ENCODE results near the gene PTPRU.
"Not testable (repeated sequence)": the region's sequence is repeated elsewhere in the genome, so short reads cannot be mapped to it uniquely, and the experiment has no call there.

The PTPRU gene

GRCh38 chr1:29314685-29315084 lies 78.4 kb downstream of the PTPRU start:
- H3K27me3 ChIP-seq (replicated peaks; ENCODE audit: control insufficient read depth, insufficient read depth, low read length); H3K4me3 ChIP-seq (ENCODE audit: low read length); DNase-seq (ENCODE audit: low read depth); H3K9ac ChIP-seq (ENCODE audit: low read length); H3K9me3 ChIP-seq (ENCODE audit: control insufficient read depth, low read length); H3K4me1 ChIP-seq (ENCODE audit: control insufficient read depth, insufficient read depth, low read length): not testable (repeated sequence)
- H3K36me3 ChIP-seq (ENCODE audit: control insufficient read depth, insufficient read depth, low read length, severe bottlenecking) = peaks cover 39% of the 10 kb centered on the region

GRCh38 chr1:29315262-29315661 lies 78.9 kb downstream of the PTPRU start:
- H3K9me3 ChIP-seq (ENCODE audit: control insufficient read depth, low read length) = no peaks in the 10 kb centered on the region
- H3K4me3 ChIP-seq (ENCODE audit: low read length) = no peak overlapping the region
- H3K27me3 ChIP-seq (replicated peaks; ENCODE audit: control insufficient read depth, insufficient read depth, low read length) = no peaks in the 10 kb centered on the region
- H3K36me3 ChIP-seq (ENCODE audit: control insufficient read depth, insufficient read depth, low read length, severe bottlenecking) = peaks cover 39% of the 10 kb centered on the region
- no peak for DNase-seq (ENCODE audit: low read depth)
- no peak overlapping the region for H3K9ac ChIP-seq (ENCODE audit: low read length)
- no peaks in the 10 kb centered on the region for H3K4me1 ChIP-seq (ENCODE audit: control insufficient read depth, insufficient read depth, low read length)

DNA sequence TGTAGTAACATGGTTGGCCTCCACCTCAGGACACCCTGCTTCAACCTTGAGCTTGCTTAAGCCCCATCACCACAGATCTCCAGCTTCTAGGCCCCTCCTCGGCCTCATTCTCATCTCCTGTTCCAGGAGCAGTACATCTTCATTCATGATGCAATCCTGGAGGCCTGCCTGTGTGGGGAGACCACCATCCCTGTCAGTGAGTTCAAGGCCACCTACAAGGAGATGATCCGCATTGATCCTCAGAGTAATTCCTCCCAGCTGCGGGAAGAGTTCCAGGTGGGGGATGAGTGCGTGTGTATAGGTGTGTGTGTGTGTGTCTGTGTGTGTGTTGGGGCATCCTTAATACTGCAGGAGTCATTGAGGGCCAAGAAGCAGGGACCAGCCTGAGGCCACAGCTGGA lies 79.6 kb downstream of the PTPRU start:
- Histone ChIP-seq H3K4me1 (ENCODE audit: control insufficient read depth, insufficient read depth, low read length) (no peaks in the 10 kb centered on the region), H3K4me3 (ENCODE audit: low read length) (no peak overlapping the region), H3K9ac (ENCODE audit: low read length) (no peak overlapping the region), H3K36me3 (ENCODE audit: control insufficient read depth, insufficient read depth, low read length, severe bottlenecking) (peaks cover 44% of the 10 kb centered on the region), H3K9me3 (ENCODE audit: control insufficient read depth, low read length) (no peaks in the 10 kb centered on the region), H3K27me3 (replicated peaks; ENCODE audit: control insufficient read depth, insufficient read depth, low read length) (no peaks in the 10 kb centered on the region)
- no peak for DNase-seq (ENCODE audit: low read depth)

DNA sequence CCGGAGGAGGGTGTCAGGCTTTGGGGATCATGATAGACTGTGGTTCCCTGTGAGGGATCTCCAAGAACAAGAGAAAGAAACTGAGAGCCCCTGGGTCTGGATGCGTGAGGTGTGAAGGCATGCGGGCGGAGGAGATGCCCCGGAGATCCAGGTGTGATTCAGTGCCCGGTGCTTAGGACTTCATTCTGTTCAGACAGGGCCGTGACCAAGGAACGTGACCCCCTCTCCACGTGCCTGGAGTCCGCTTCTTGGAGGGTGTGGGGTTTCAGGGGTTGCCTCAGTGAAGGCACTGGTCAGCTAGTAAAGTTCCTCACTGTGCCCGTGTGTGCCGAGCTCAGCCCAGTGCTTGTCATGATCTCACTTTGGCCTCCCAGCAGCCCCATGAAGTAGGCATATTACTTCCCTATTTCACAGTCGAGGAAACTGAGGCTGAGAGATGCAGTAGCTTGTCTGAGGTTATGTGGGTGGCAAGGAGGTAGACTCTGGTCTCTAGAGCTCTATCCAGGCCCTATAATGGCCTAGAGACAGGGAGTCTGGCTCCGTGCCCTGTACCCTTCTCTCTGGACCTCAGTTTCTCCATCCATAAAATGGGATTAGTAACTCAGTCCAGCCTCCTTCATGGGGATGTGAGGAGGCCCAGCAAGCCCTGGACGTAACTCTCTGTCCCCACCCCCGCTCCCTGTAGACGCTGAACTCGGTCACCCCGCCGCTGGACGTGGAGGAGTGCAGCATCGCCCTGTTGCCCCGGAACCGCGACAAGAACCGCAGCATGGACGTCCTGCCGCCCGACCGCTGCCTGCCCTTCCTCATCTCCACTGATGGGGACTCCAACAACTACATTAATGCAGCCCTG lies 81.0 kb downstream of the PTPRU start:
- no peaks in the 10 kb centered on the region for H3K4me1 ChIP-seq (ENCODE audit: control insufficient read depth, insufficient read depth, low read length)
- DNase-seq (ENCODE audit: low read depth) = no peak
- H3K4me3 ChIP-seq (ENCODE audit: low read length) = no peak overlapping the region
- H3K9me3 ChIP-seq (ENCODE audit: control insufficient read depth, low read length) = no peaks in the 10 kb centered on the region
- peaks cover 36% of the 10 kb centered on the region for H3K36me3 ChIP-seq (ENCODE audit: control insufficient read depth, insufficient read depth, low read length, severe bottlenecking)
- H3K27me3 ChIP-seq (replicated peaks; ENCODE audit: control insufficient read depth, insufficient read depth, low read length) = no peaks in the 10 kb centered on the region
- H3K9ac ChIP-seq (ENCODE audit: low read length) = no peak overlapping the region

DNA sequence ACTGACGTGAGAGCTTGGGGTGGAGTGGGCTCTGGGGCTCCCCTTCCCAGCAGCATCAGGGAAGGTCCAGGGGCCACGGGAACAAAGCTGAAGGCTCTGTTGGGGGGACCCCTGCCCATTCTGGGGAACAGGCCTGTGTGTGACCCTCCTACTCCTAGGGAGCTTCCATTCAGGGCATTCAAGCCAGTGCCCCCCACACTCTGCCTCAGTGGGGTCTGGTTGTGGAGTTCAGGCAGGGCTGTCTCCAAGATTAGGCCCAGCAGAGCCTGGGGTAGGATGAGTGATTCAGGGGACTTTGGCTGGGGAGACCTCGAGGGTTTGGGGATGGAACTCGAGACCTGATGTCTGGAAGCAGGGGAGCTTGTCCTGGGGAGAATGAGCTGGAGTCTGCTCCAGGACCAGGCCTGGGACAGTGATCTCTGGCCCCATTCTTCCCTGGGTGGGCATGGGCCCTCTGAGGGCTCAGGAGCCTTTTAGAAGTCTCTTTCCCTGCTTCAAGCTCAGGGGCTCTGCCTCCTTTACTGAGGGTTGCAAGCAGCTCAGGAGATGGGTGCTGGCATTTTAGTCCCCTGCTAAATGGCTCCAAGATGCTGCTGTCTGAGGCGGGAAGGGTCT lies 81.7 kb downstream of the PTPRU start:
- no peak for DNase-seq (ENCODE audit: low read depth)
- Histone ChIP-seq H3K27me3 (replicated peaks; ENCODE audit: control insufficient read depth, insufficient read depth, low read length) (no peaks in the 10 kb centered on the region), H3K4me1 (ENCODE audit: control insufficient read depth, insufficient read depth, low read length) (no peaks in the 10 kb centered on the region), H3K9ac (ENCODE audit: low read length) (no peak overlapping the region), H3K36me3 (ENCODE audit: control insufficient read depth, insufficient read depth, low read length, severe bottlenecking) (peaks cover 28% of the 10 kb centered on the region), H3K9me3 (ENCODE audit: control insufficient read depth, low read length) (no peaks in the 10 kb centered on the region), H3K4me3 (ENCODE audit: low read length) (no peak overlapping the region)

GRCh38 chr1:29318724-29319123 lies 82.4 kb downstream of the PTPRU start:
- Histone ChIP-seq H3K9me3 (ENCODE audit: control insufficient read depth, low read length) (no peaks in the 10 kb centered on the region), H3K4me3 (ENCODE audit: low read length) (no peak overlapping the region), H3K27me3 (replicated peaks; ENCODE audit: control insufficient read depth, insufficient read depth, low read length) (no peaks in the 10 kb centered on the region), H3K36me3 (ENCODE audit: control insufficient read depth, insufficient read depth, low read length, severe bottlenecking) (peaks cover 28% of the 10 kb centered on the region), H3K4me1 (ENCODE audit: control insufficient read depth, insufficient read depth, low read length) (no peaks in the 10 kb centered on the region), H3K9ac (ENCODE audit: low read length) (no peak overlapping the region)
- DNase-seq (ENCODE audit: low read depth) = no peak

GRCh38 chr1:29319300-29320110 lies 83.2 kb downstream of the PTPRU start:
- Histone ChIP-seq H3K9ac (ENCODE audit: low read length) (no peak overlapping the region), H3K36me3 (ENCODE audit: control insufficient read depth, insufficient read depth, low read length, severe bottlenecking) (peaks cover 24% of the 10 kb centered on the region), H3K9me3 (ENCODE audit: control insufficient read depth, low read length) (no peaks in the 10 kb centered on the region), H3K4me1 (ENCODE audit: control insufficient read depth, insufficient read depth, low read length) (no peaks in the 10 kb centered on the region), H3K4me3 (ENCODE audit: low read length) (no peak overlapping the region), H3K27me3 (replicated peaks; ENCODE audit: control insufficient read depth, insufficient read depth, low read length) (no peaks in the 10 kb centered on the region)
- no peak for DNase-seq (ENCODE audit: low read depth)

- DNase-seq (ENCODE audit: low read depth) = no peak
- no peak overlapping the region for H3K4me3 ChIP-seq (ENCODE audit: low read length)
- H3K36me3 ChIP-seq (ENCODE audit: control insufficient read depth, insufficient read depth, low read length, severe bottlenecking) = peaks cover 19% of the 10 kb centered on the region
- H3K4me1 ChIP-seq (ENCODE audit: control insufficient read depth, insufficient read depth, low read length) = no peaks in the 10 kb centered on the region
- no peaks in the 10 kb centered on the region for H3K27me3 ChIP-seq (replicated peaks; ENCODE audit: control insufficient read depth, insufficient read depth, low read length)
- H3K9ac ChIP-seq (ENCODE audit: low read length) = no peak overlapping the region
- H3K9me3 ChIP-seq (ENCODE audit: control insufficient read depth, low read length) = no peaks in the 10 kb centered on the region
Measured at GRCh38 chr1:29320156-29320940, 84.0 kb downstream of the PTPRU start.

- Histone ChIP-seq H3K4me3 (ENCODE audit: low read length) (no peak overlapping the region), H3K9me3 (ENCODE audit: control insufficient read depth, low read length) (no peaks in the 10 kb centered on the region)
Measured at GRCh38 chr1:29321176-29321575, 84.9 kb downstream of the PTPRU start.

GRCh38 chr1:29322147-29322694 lies 85.9 kb downstream of the PTPRU start:
- Histone ChIP-seq H3K36me3 (ENCODE audit: control insufficient read depth, insufficient read depth, low read length, severe bottlenecking) (peaks cover 15% of the 10 kb centered on the region), H3K9ac (ENCODE audit: low read length) (no peak overlapping the region), H3K27me3 (replicated peaks; ENCODE audit: control insufficient read depth, insufficient read depth, low read length) (no peaks in the 10 kb centered on the region), H3K9me3 (ENCODE audit: control insufficient read depth, low read length) (no peaks in the 10 kb centered on the region), H3K4me1 (ENCODE audit: control insufficient read depth, insufficient read depth, low read length) (no peaks in the 10 kb centered on the region), H3K4me3 (ENCODE audit: low read length) (no peak overlapping the region)
- DNase-seq (ENCODE audit: low read depth) = no peak

More at GRCh38 chr1:29321176-29321575, 84.9 kb downstream of the PTPRU start:
- no peaks in the 10 kb centered on the region for H3K4me1 ChIP-seq (ENCODE audit: control insufficient read depth, insufficient read depth, low read length)
- H3K9ac ChIP-seq (ENCODE audit: low read length) = no peak overlapping the region
- H3K27me3 ChIP-seq (replicated peaks; ENCODE audit: control insufficient read depth, insufficient read depth, low read length) = no peaks in the 10 kb centered on the region
- H3K36me3 ChIP-seq (ENCODE audit: control insufficient read depth, insufficient read depth, low read length, severe bottlenecking) = peaks cover 15% of the 10 kb centered on the region
- no peak for DNase-seq (ENCODE audit: low read depth)

All from adipocyte (in vitro differentiated cells).